Measurements from ENCODE around the gene IL17C.
"Not testable (repeated sequence)": the region's sequence is repeated elsewhere in the genome, so short reads cannot be mapped to it uniquely, and the experiment has no call there.

IL17C gene

GRCh38 chr16:88608076-88608475 lies 30.3 kb upstream of the IL17C start:
- no peak overlapping the region for H3K4me3 ChIP-seq (ENCODE audit: low read depth, low read length)
- no peak for TF ChIP-seq CTCF (IDR thresholded peaks at IDR 0.05; ENCODE audit: low read depth, low read length, missing control alignments)
- DNase-seq (ENCODE audit: low read depth), result no peak
- in situ Hi-C loops (cut with HindIII; ENCODE audit: low sequenced_read_pairs), result no loop called here

GRCh38 chr16:88609426-88609825 lies 28.9 kb upstream of the IL17C start:
- H3K4me3 ChIP-seq (ENCODE audit: low read depth, low read length); in situ Hi-C loops (cut with HindIII; ENCODE audit: low sequenced_read_pairs); DNase-seq (ENCODE audit: low read depth): not testable (repeated sequence)

- in situ Hi-C loops (cut with HindIII; ENCODE audit: low sequenced_read_pairs), result no loop called here
- H3K4me3 ChIP-seq (ENCODE audit: low read depth, low read length), result no peak overlapping the region
- TF ChIP-seq CTCF (IDR thresholded peaks at IDR 0.05; ENCODE audit: low read depth, low read length, missing control alignments), result peak; percentile 33
- no peak for DNase-seq (ENCODE audit: low read depth)
Observed at GRCh38 chr16:88610080-88610479, 28.3 kb upstream of the IL17C start.

DNA sequence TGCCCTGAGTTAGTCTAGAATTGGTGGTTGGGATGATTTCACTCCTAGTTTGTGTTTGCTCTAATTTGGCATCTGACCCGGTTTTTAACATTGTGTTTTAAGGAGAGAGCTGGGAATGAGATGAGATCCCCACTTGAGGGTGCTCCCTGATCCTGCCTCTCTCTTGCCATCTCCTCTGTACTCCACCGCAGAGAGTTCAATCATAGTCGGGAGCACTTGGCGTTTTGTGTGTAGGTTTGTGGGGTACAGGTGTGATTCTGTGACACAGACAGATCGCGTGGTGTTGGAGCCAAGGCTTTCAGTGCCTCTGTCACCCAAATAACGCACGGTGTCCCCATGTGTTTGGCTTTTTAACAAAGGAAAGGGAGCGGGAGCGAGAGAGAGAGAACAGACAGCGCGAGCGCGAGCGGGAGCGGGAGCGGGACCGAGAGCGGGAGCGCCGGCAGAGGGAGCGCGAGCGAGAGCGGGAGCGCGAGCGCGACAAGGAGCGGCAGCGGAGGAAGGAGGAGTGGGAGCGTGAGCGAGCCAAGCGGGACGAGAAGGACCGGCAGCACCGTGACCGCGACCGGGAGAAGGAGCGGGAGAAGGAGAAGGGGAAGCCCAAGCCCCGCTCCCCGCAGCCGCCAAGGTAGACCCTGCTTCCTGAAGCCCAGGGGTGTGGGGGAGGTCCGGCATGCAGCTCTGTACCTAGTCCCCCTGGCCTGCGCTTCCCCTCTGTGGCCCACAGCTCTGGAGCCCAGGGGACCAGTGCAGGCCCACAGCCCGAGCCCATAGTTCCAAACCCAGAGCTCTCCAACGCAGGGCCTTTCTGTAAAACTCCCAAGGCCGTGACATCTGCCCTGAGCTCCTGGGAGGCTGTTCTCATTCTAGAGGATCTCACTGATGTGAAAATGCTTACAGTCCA lies 27.2 kb upstream of the IL17C start:
- DNase-seq (ENCODE audit: low read depth), result no peak
- TF ChIP-seq CTCF (IDR thresholded peaks at IDR 0.05; ENCODE audit: low read depth, low read length, missing control alignments), result no peak
- H3K4me3 ChIP-seq (ENCODE audit: low read depth, low read length), result no peak overlapping the region
- in situ Hi-C loops (cut with HindIII; ENCODE audit: low sequenced_read_pairs), result no loop called here

- no peak for DNase-seq (ENCODE audit: low read depth)
- no peak for TF ChIP-seq CTCF (IDR thresholded peaks at IDR 0.05; ENCODE audit: low read depth, low read length, missing control alignments)
- no peak overlapping the region for H3K4me3 ChIP-seq (ENCODE audit: low read depth, low read length)
- in situ Hi-C loops (cut with HindIII; ENCODE audit: low sequenced_read_pairs), result no loop called here
Observed at GRCh38 chr16:88613293-88613692, 25.1 kb upstream of the IL17C start.

GRCh38 chr16:88613911-88614817 lies 24.2 kb upstream of the IL17C start:
- no peak for DNase-seq (ENCODE audit: low read depth)
- no peak overlapping the region for H3K4me3 ChIP-seq (ENCODE audit: low read depth, low read length)
- in situ Hi-C loops (cut with HindIII; ENCODE audit: low sequenced_read_pairs), result no loop called here
- TF ChIP-seq CTCF (IDR thresholded peaks at IDR 0.05; ENCODE audit: low read depth, low read length, missing control alignments), result no peak
